GM19467 (cell line): ENCODE results near the gene C1QA.

ENCODE experiments used
- ATAC-seq: cut with Tn5 transposase; IDR thresholded peaks from one replicate; pipeline ENCODE4 v1.9.1; 2021; ENCODE audit warnings: mild to moderate bottlenecking, moderate library complexity; ENCODE audit not compliant: unreplicated experiment

Gene C1QA, protein sequence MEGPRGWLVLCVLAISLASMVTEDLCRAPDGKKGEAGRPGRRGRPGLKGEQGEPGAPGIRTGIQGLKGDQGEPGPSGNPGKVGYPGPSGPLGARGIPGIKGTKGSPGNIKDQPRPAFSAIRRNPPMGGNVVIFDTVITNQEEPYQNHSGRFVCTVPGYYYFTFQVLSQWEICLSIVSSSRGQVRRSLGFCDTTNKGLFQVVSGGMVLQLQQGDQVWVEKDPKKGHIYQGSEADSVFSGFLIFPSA

DNA sequence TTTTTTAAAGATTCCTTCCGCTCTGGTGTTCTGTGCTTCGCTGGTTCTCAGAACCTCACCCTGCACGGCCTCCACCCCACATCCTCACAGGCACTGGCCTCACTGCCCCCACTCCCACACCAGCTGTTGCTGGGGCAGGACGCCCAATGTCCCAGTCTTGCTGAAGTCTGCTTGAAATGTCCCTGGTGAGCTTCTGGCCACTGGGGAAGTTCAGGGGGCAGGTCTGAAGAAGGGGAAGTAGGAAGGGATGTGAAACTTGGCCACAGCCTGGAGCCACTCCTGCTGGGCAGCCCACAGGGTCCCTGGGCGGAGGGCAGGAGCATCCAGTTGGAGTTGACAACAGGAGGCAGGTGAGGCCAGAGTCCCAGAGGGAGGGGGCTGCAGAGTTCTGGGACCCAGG is at the start of gene C1QA:
TSS of gene C1QA (plus strand) at position 276 of the 400 bp plus-strand sequence. CDS start 989 bp downstream, outside the sequence.
- no peak for ATAC-seq

DNA sequence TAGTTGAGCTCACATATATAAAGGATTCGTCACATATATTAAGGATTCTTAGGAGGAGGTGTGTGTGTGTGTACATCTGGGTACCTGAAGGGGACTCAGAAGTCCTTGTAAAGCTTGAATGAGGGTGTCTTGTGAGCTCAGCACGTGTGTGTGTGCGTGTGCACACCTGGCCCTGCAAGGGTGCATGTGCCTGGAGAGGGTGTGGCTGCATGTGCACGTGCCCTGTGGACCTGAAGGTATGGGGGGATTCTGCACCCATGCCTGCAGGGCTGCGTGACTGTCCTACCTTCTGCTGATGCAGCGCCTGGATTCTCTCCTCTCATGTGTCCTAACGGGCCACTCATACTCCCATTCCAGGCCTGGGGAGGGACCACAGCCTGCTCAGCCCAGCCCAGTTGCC is 49.2 kb upstream of the C1QA start:
- ATAC-seq = no peak

DNA sequence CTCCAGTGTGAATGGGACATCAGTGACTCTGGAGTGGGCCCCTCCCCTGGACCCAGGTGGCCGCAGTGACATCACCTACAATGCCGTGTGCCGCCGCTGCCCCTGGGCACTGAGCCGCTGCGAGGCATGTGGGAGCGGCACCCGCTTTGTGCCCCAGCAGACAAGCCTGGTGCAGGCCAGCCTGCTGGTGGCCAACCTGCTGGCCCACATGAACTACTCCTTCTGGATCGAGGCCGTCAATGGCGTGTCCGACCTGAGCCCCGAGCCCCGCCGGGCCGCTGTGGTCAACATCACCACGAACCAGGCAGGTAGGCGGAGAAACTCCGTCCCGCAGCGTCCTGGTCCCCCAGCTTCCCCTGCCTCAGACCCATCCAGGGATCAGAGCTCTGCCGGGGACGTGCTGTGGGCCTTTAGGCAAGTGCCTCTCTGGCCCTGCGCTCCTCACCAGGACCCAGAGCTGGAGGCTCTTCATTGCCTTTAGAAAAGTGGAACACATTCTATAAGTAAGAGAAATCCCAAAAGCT is 47.5 kb upstream of the C1QA start:
- no peak for ATAC-seq

DNA sequence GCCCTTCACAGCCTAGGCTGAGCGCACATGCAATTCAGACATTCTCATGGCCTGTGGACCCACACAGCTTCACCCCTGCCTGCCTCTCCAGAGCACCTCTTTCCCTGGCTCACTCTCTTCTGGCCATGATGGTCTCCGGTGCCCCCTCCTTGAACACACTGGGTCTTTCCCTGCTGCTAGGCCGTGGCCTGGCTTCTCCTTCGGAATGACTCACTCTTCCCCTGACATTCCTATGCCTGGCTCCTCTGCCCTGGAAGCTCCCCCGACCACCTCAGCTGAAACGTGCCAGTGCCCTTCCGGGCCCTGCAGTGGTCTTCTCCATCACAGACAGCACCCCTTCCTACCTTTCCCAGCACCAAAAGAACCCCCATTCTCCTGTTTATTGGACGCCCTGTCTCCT is 44.9 kb upstream of the C1QA start:
- ATAC-seq = no peak

- ATAC-seq = no peak
These were observed 44.4 kb upstream of the C1QA start for GRCh38 chr1:22592051-22592450.

DNA sequence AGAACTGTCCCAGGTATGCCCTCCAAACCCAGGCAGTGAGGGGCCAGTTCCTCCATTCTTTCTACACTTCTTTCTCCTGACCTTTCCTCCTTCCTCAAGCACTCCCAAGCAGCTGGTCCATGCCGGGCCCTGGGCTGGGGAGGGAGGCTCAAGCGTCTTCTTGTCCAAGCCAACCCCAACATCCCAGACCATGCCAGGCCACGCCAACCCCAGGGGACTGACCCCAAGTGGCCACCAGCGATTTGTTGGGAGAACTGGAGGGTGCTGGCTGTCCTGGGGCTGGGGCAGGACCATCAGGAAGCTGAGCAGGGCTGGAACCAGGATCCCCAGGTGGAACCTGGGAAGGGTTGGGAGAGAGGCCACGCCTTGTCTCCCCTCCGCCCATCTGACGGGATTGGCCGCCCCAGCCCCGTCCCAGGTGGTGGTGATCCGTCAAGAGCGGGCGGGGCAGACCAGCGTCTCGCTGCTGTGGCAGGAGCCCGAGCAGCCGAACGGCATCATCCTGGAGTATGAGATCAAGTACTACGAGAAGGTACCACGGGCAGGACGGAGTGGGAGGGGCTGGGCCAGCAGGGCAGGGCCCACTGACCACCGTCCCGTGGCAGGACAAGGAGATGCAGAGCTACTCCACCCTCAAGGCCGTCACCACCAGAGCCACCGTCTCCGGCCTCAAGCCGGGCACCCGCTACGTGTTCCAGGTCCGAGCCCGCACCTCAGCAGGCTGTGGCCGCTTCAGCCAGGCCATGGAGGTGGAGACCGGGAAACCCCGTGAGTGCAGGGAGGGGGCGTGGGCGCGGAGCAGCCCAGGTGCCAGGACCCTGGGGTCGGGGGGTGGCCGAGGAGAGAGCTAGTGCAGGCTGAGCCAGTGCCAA is 43.3 kb upstream of the C1QA start:
- no peak for ATAC-seq

GRCh38 chr1:22594396-22594795 is 42.0 kb upstream of the C1QA start:
- no peak for ATAC-seq

- ATAC-seq = no peak
These were observed 41.3 kb upstream of the C1QA start for GRCh38 chr1:22595108-22595507.

DNA sequence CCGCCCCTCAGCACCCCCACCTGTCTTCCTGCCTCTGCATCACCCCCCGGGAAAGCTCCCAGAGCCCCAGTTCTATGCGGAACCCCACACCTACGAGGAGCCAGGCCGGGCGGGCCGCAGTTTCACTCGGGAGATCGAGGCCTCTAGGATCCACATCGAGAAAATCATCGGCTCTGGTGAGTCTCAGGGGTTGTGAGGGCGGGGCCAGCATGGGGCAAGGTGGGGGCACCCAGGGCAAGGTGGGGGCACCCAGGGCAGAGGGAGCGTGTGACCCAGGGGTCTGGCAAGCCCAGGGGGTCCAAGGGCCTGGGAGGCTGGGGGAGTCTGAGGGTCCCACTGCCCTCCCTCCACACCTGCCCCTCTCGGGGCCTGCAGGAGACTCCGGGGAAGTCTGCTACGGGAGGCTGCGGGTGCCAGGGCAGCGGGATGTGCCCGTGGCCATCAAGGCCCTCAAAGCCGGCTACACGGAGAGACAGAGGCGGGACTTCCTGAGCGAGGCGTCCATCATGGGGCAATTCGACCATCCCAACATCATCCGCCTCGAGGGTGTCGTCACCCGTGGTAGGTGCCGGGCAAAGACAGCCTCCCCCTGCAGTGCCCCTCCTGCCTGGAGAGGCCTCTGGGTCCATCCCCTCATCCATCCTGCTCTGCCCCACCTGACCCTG is 39.0 kb upstream of the C1QA start:
- ATAC-seq = no peak

DNA sequence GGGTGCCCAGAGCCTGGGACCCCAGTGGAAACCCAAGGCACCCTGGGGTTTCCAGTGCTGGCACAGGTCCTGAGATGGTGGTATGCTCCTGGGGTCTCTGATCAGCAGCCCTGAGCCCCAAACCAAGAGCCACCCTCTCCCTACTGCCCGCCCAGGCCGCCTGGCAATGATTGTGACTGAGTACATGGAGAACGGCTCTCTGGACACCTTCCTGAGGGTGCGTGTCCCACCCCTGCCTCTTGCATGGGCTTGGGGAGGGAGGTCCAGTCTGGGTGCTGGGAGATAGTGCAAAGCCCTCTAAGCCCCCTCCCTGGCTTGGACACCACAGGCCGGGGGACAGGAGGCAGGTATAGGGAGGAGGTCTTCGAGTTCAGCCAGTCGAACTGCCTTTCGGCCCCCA is 38.4 kb upstream of the C1QA start:
- no peak for ATAC-seq

DNA sequence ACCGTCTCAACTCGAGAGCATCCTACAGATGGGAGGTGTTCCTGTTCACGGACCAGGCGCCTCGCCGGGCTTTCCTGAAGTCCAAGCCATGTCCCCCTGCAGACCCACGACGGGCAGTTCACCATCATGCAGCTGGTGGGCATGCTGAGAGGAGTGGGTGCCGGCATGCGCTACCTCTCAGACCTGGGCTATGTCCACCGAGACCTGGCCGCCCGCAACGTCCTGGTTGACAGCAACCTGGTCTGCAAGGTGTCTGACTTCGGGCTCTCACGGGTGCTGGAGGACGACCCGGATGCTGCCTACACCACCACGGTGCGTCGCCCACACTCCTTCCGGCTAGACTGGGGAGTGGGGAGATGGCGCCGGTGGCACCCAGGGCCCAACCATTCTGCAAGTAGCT is 37.7 kb upstream of the C1QA start:
- no peak for ATAC-seq

GRCh38 chr1:22600071-22600816 is 36.2 kb upstream of the C1QA start:
- ATAC-seq = no peak

DNA sequence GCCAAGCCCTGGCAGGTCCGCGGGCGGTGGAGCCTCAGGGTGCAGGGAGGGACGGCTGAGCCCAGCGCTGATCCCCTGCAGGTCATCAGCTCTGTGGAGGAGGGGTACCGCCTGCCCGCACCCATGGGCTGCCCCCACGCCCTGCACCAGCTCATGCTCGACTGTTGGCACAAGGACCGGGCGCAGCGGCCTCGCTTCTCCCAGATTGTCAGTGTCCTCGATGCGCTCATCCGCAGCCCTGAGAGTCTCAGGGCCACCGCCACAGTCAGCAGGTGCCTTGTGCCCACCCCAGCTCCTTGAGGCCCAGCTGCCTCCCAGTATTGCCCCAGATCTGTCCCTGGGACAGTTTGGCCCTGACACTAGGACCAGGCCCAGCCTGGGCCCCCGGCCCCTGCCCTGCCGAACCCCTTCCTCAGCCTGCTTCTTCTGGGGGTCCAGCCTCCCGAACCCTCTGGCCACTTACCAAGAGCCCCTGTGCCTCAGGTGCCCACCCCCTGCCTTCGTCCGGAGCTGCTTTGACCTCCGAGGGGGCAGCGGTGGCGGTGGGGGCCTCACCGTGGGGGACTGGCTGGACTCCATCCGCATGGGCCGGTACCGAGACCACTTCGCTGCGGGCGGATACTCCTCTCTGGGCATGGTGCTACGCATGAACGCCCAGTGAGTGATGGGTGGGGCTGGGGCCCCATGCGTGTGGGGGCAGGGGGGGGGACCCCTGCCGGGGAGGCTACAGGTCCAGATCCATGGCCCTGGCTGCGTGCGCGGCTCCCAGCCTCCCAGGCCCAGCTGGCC is 35.4 kb upstream of the C1QA start:
- no peak for ATAC-seq

DNA sequence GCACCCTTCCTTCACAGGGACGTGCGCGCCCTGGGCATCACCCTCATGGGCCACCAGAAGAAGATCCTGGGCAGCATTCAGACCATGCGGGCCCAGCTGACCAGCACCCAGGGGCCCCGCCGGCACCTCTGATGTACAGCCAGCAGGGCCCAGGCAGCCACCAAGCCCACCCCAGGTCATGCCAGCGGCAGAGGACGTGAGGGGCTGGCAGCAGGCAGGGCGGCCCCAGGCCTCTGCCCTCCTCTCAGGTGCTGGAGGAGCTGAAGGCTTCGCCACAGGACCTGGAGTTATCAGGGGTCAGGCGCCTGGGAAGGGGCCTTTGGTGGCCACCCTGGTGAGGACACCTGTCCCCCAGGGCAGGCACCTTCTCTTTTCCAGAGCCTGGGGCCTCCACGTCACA is 34.8 kb upstream of the C1QA start:
- no peak for ATAC-seq

- ATAC-seq = no peak
These were observed 34.2 kb upstream of the C1QA start for GRCh38 chr1:22602060-22602740.

DNA sequence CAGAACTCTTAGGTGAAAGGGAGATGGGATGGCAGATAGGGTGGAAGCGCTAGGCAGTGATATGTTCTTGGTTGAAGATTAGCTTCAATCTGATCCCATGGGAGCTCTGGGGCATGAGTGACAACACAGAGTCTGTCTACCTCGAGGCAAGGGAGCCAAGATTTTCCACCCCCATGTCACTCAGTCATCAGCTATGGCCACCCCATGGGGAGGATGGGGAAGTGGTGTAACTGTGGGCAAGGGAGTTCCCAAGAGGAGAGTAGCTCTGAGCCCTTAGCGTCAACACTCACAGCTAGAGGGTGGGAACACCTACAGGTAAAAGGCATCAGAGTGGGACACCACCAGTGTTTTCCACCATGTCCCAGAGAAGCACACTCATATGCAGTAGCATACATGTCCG is 30.3 kb upstream of the C1QA start:
- ATAC-seq = no peak

- no peak for ATAC-seq
These were observed 29.3 kb upstream of the C1QA start for GRCh38 chr1:22607154-22607553.

DNA sequence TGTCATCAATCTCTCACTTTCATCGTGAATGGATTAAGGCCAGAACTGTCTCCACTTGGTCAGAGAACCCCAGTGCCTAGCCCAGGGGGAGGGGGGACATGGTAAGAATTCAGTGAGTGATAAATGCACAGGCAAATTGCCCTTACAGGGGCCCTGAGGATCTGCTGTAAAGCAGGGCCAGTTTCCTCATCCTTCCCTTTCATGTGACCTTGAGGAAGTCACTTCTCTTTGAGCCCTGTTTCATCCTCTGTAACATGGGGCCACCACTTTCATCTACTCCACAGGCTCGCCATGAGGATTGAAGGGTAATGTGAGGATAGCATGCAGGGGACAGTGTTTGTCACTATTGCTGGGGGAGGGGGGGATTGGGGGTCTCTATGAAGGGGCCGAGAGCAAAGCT is 28.1 kb upstream of the C1QA start:
- ATAC-seq = no peak

- ATAC-seq = no peak
These were observed 27.1 kb upstream of the C1QA start for GRCh38 chr1:22609291-22609690.

GRCh38 chr1:22611530-22611947 is 24.9 kb upstream of the C1QA start:
- ATAC-seq = no peak
